HEK293 (cell line): ENCODE data around the gene TECPR2.

Experiments
- EGR2 ChIP-seq: fragments of 450-650 bp; formaldehyde crosslinking; IDR thresholded peaks from 2 replicates; pipeline ENCODE4 v1.5.1; 2016; ENCODE audit warnings: low read depth, missing biosample characterization, missing genetic modification characterization
- KLF1 ChIP-seq: fragments of 450-650 bp; formaldehyde crosslinking; IDR thresholded peaks from 2 replicates; pipeline ENCODE4 v1.5.1; 2016; ENCODE audit warnings: missing biosample characterization, missing genetic modification characterization
- KLF7 ChIP-seq: fragments of 450-650 bp; formaldehyde crosslinking; IDR thresholded peaks from 2 replicates; pipeline ENCODE4 v1.5.1; 2016; ENCODE audit warnings: missing biosample characterization, missing genetic modification characterization, borderline replicate concordance
- KLF8 ChIP-seq: fragments of 450-650 bp; formaldehyde crosslinking; IDR thresholded peaks from 2 replicates; pipeline ENCODE4 v1.5.1; 2016; ENCODE audit warnings: missing biosample characterization, missing genetic modification characterization
- KLF9 ChIP-seq: fragments of 450-650 bp; formaldehyde crosslinking; IDR thresholded peaks from 2 replicates; pipeline ENCODE4 v1.5.1; 2016; ENCODE audit warnings: missing biosample characterization, missing genetic modification characterization, low read depth
- OVOL3 ChIP-seq: fragments of 450-650 bp; formaldehyde crosslinking; IDR thresholded peaks from 2 replicates; pipeline ENCODE4 v1.5.1; 2016; ENCODE audit warnings: missing biosample characterization, missing genetic modification characterization
- SALL2 ChIP-seq: fragments of 450-650 bp; formaldehyde crosslinking; IDR thresholded peaks from 2 replicates; pipeline ENCODE4 v1.5.0; 2017; ENCODE audit warnings: missing biosample characterization, mild to moderate bottlenecking, missing genetic modification characterization, borderline replicate concordance
- SCRT2 ChIP-seq: fragments of 450-650 bp; formaldehyde crosslinking; IDR thresholded peaks from 2 replicates; pipeline ENCODE4 v1.5.1; 2016; ENCODE audit warnings: missing biosample characterization, missing genetic modification characterization
- YY2 ChIP-seq: fragments of 450-650 bp; formaldehyde crosslinking; IDR thresholded peaks from 2 replicates; pipeline ENCODE4 v1.5.1; 2016; ENCODE audit warnings: missing biosample characterization, missing genetic modification characterization
- ZBTB48 ChIP-seq: fragments of 450-650 bp; formaldehyde crosslinking; IDR thresholded peaks from 2 replicates; pipeline ENCODE4 v1.5.1; 2016; ENCODE audit warnings: missing biosample characterization, missing genetic modification characterization
- ZEB2 ChIP-seq: fragments of 450-650 bp; formaldehyde crosslinking; IDR thresholded peaks from 2 replicates; pipeline ENCODE4 v1.5.1; 2016; ENCODE audit warnings: missing biosample characterization, missing genetic modification characterization
- ZIC2 ChIP-seq: fragments of 450-650 bp; formaldehyde crosslinking; IDR thresholded peaks from 2 replicates; pipeline ENCODE4 v1.5.1; 2016; ENCODE audit warnings: missing biosample characterization, missing genetic modification characterization
- ZNF24 ChIP-seq: fragments of 450-650 bp; formaldehyde crosslinking; IDR thresholded peaks from 2 replicates; pipeline ENCODE4 v1.5.1; 2016; ENCODE audit warnings: missing biosample characterization, missing genetic modification characterization
- ZNF292 ChIP-seq: fragments of 450-650 bp; formaldehyde crosslinking; IDR thresholded peaks from 2 replicates; pipeline ENCODE4 v1.5.1; 2016; ENCODE audit warnings: low read depth, missing biosample characterization, missing genetic modification characterization, borderline replicate concordance
- ZNF404 ChIP-seq: fragments of 450-650 bp; formaldehyde crosslinking; IDR thresholded peaks from 2 replicates; pipeline ENCODE4 v1.5.1; 2017; ENCODE audit warnings: missing biosample characterization, missing genetic modification characterization
- ZNF423 ChIP-seq: fragments of 450-650 bp; formaldehyde crosslinking; IDR thresholded peaks from 2 replicates; pipeline ENCODE4 v1.5.1; 2016; ENCODE audit warnings: missing biosample characterization, missing genetic modification characterization
- ZNF510 ChIP-seq: fragments of 450-650 bp; formaldehyde crosslinking; IDR thresholded peaks from 2 replicates; pipeline ENCODE4 v1.5.1; 2018; ENCODE audit warnings: mild to moderate bottlenecking, missing genetic modification characterization, missing biosample characterization; ENCODE audit not compliant: insufficient replicate concordance
- ZNF560 ChIP-seq: fragments of 450-650 bp; formaldehyde crosslinking; IDR thresholded peaks from 2 replicates; pipeline ENCODE4 v1.5.1; 2017; ENCODE audit warnings: missing biosample characterization, missing genetic modification characterization, borderline replicate concordance
- ZNF600 ChIP-seq: fragments of 450-650 bp; formaldehyde crosslinking; IDR thresholded peaks from 2 replicates; pipeline ENCODE4 v1.5.1; 2016; ENCODE audit warnings: missing biosample characterization, missing genetic modification characterization
- ZNF747 ChIP-seq: fragments of 450-650 bp; formaldehyde crosslinking; IDR thresholded peaks from 2 replicates; pipeline ENCODE4 v1.5.1; 2016; ENCODE audit warnings: missing biosample characterization, missing genetic modification characterization
- ZNF785 ChIP-seq: fragments of 450-650 bp; formaldehyde crosslinking; IDR thresholded peaks from 2 replicates; pipeline ENCODE4 v1.5.1; 2016; ENCODE audit warnings: missing biosample characterization, missing genetic modification characterization
- ZNF830 ChIP-seq: fragments of 450-650 bp; IDR thresholded peaks from 2 replicates; pipeline ENCODE4 v1.5.0; 2018; ENCODE audit warnings: missing biosample characterization, missing genetic modification characterization, low read depth, mild to moderate bottlenecking, moderate library complexity
- TF ChIP-seq, protein P1 (sequence below): fragments of 450-650 bp; formaldehyde crosslinking; IDR thresholded peaks from 2 replicates; pipeline ENCODE4 v1.5.0; 2017; ENCODE audit warnings: missing biosample characterization, missing genetic modification characterization, borderline replicate concordance
- TF ChIP-seq, protein P2 (sequence below): fragments of 450-650 bp; formaldehyde crosslinking; IDR thresholded peaks from 2 replicates; pipeline ENCODE4 v1.5.1; 2016; ENCODE audit warnings: missing biosample characterization, missing genetic modification characterization
- TF ChIP-seq, protein P3 (sequence below): fragments of 450-650 bp; formaldehyde crosslinking; optimal IDR thresholded peaks from 2 replicates; pipeline ENCODE3; 2016; ENCODE audit warnings: missing biosample characterization, mild to moderate bottlenecking, missing genetic modification characterization
- TF ChIP-seq, protein P4 (sequence below): fragments of 450-650 bp; formaldehyde crosslinking; IDR thresholded peaks from 2 replicates; pipeline ENCODE4 v1.5.1; 2016; ENCODE audit warnings: missing biosample characterization, missing genetic modification characterization
- TF ChIP-seq, protein P5 (sequence below): fragments of 450-650 bp; formaldehyde crosslinking; IDR thresholded peaks from 2 replicates; pipeline ENCODE4 v1.5.1; 2016; ENCODE audit warnings: missing biosample characterization, missing genetic modification characterization

The TECPR2 gene

DNA sequence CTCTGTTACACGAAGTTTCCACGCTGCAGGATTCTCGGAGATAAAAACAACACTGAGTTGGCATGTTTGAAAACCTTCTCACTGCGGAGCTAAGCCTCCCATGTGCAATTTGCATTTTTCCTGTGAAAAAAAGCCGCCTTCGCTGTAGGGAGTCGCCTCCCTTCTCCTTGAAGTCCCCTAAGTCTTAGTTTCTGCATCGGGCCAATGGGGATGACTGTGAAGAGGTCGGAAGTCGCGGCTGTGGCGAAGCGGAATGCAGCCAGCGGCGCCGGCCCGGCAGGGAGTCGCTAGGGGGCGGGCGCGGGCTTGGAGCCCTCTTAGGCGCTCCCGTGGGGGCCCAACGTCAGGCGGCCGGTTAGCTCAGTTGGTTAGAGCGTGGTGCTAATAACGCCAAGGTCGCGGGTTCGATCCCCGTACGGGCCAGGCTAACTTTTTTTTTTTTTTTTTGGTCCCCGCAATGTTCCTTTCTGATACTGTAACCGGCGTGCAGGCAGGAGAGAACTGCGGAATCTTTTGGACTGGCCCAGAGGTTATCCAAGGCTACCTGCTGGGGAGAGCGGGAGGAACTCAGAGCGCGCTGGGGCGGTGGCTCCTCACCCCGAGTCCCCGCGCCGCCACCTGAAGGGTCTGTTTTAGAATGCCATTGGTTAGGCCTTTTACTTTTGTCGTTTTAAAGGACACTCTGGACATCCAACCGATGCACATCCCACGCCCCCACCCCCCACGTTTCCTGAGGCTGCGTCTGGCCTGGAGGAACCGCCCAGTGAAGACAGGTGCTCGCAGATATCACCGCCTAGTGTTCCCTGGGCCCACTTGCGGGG lies 45.8 kb upstream of the TECPR2 start (continued):
- TF ChIP-seq, protein P1, sequence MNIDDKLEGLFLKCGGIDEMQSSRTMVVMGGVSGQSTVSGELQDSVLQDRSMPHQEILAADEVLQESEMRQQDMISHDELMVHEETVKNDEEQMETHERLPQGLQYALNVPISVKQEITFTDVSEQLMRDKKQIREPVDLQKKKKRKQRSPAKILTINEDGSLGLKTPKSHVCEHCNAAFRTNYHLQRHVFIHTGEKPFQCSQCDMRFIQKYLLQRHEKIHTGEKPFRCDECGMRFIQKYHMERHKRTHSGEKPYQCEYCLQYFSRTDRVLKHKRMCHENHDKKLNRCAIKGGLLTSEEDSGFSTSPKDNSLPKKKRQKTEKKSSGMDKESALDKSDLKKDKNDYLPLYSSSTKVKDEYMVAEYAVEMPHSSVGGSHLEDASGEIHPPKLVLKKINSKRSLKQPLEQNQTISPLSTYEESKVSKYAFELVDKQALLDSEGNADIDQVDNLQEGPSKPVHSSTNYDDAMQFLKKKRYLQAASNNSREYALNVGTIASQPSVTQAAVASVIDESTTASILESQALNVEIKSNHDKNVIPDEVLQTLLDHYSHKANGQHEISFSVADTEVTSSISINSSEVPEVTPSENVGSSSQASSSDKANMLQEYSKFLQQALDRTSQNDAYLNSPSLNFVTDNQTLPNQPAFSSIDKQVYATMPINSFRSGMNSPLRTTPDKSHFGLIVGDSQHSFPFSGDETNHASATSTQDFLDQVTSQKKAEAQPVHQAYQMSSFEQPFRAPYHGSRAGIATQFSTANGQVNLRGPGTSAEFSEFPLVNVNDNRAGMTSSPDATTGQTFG (tag by site-specific recombination) = peak; percentile 54; the same call in 1 of the 2 replicates
- peak; percentile 51; the same call in 1 of the 2 replicates for TF ChIP-seq ZNF423 (tag by site-specific recombination)
- TF ChIP-seq, protein P2, sequence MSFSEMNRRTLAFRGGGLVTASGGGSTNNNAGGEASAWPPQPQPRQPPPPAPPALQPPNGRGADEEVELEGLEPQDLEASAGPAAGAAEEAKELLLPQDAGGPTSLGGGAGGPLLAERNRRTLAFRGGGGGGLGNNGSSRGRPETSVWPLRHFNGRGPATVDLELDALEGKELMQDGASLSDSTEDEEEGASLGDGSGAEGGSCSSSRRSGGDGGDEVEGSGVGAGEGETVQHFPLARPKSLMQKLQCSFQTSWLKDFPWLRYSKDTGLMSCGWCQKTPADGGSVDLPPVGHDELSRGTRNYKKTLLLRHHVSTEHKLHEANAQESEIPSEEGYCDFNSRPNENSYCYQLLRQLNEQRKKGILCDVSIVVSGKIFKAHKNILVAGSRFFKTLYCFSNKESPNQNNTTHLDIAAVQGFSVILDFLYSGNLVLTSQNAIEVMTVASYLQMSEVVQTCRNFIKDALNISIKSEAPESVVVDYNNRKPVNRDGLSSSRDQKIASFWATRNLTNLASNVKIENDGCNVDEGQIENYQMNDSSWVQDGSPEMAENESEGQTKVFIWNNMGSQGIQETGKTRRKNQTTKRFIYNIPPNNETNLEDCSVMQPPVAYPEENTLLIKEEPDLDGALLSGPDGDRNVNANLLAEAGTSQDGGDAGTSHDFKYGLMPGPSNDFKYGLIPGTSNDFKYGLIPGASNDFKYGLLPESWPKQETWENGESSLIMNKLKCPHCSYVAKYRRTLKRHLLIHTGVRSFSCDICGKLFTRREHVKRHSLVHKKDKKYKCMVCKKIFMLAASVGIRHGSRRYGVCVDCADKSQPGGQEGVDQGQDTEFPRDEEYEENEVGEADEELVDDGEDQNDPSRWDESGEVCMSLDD = peak; percentile 77
- no peak for TF ChIP-seq ZNF510 (tag by site-specific recombination)
- peak; percentile 58 for TF ChIP-seq EGR2 (tag by site-specific recombination)
- no peak for TF ChIP-seq ZNF830 (tag by site-specific recombination)
- peak; percentile 88 for TF ChIP-seq ZNF560 (tag by site-specific recombination)
- peak; percentile 97 for TF ChIP-seq ZEB2
- TF ChIP-seq SCRT2 (tag by site-specific recombination) = peak; percentile 62
- TF ChIP-seq, protein P3, sequence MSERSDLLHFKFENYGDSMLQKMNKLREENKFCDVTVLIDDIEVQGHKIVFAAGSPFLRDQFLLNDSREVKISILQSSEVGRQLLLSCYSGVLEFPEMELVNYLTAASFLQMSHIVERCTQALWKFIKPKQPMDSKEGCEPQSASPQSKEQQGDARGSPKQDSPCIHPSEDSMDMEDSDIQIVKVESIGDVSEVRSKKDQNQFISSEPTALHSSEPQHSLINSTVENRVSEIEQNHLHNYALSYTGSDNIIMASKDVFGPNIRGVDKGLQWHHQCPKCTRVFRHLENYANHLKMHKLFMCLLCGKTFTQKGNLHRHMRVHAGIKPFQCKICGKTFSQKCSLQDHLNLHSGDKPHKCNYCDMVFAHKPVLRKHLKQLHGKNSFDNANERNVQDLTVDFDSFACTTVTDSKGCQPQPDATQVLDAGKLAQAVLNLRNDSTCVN = peak; percentile 63
- TF ChIP-seq ZNF785 = peak; percentile 75; the same call in 1 of the 2 replicates
- TF ChIP-seq ZNF747 (tag by site-specific recombination) = peak; percentile 41; the same call in 1 of the 2 replicates
- TF ChIP-seq SALL2 (tag by site-specific recombination) = no peak; the same call in none of the 2 replicates
- peak; percentile 95 for TF ChIP-seq KLF9 (tag by site-specific recombination)
- TF ChIP-seq KLF7 = peak; percentile 94
- TF ChIP-seq ZNF292 = no peak
- TF ChIP-seq OVOL3 = 0 out of 2 replicates have a peak, but pooled peaks have one; percentile 76
- TF ChIP-seq ZIC2 (tag by site-specific recombination) = peak; percentile 98
- peak; percentile 79 for TF ChIP-seq YY2 (tag by site-specific recombination)
- TF ChIP-seq, protein P4, sequence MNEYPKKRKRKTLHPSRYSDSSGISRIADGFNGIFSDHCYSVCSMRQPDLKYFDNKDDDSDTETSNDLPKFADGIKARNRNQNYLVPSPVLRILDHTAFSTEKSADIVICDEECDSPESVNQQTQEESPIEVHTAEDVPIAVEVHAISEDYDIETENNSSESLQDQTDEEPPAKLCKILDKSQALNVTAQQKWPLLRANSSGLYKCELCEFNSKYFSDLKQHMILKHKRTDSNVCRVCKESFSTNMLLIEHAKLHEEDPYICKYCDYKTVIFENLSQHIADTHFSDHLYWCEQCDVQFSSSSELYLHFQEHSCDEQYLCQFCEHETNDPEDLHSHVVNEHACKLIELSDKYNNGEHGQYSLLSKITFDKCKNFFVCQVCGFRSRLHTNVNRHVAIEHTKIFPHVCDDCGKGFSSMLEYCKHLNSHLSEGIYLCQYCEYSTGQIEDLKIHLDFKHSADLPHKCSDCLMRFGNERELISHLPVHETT (tag by site-specific recombination) = peak; percentile 98
- TF ChIP-seq KLF1 (tag by site-specific recombination) = peak; percentile 78
- 0 out of 2 replicates have a peak, but pooled peaks have one; percentile 33 for TF ChIP-seq ZNF600
- TF ChIP-seq ZBTB48 (tag by site-specific recombination) = peak; percentile 69
- TF ChIP-seq, protein P5, sequence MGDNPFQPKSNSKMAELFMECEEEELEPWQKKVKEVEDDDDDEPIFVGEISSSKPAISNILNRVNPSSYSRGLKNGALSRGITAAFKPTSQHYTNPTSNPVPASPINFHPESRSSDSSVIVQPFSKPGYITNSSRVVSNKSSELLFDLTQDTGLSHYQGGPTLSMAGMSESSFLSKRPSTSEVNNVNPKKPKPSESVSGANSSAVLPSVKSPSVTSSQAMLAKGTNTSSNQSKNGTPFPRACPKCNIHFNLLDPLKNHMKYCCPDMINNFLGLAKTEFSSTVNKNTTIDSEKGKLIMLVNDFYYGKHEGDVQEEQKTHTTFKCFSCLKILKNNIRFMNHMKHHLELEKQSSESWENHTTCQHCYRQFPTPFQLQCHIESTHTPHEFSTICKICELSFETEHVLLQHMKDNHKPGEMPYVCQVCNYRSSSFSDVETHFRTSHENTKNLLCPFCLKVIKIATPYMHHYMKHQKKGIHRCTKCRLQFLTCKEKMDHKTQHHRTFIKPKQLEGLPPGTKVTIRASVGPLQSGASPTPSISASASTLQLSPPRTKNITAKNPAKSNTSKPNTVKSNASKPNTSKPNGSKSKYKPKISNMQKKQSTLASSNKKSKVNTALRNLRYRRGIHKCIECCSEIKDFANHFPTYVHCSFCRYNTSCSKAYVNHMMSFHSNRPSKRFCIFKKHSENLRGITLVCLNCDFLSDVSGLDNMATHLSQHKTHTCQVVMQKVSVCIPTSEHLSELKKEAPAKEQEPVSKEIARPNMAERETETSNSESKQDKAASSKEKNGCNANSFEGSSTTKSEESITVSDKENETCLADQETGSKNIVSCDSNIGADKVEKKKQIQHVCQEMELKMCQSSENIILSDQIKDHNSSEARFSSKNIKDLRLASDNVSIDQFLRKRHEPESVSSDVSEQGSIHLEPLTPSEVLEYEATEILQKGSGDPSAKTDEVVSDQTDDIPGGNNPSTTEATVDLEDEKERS (tag by site-specific recombination) = peak; percentile 20; the same call in 1 of the 2 replicates
- peak; percentile 97 for TF ChIP-seq KLF8 (tag by site-specific recombination)
- no peak for TF ChIP-seq ZNF404 (tag by site-specific recombination)
- TF ChIP-seq ZNF24 (tag by site-specific recombination) = peak; percentile 91
